Measurements from ENCODE around the gene STIMATE. TPM values are rescaled to one million over a fixed set of nuclear protein-coding genes. Genes with fewer than 3 reads are reported as not detected.

Gene STIMATE
- total and polyA plus RNA-seq, 8 donors, result 4.9 to 121 (median 14.0) TPM

GRCh38 chr3:52801839-52802238 is 95.5 kb downstream of the STIMATE start:
- WGBS, 5 donors, result 68 to 87% (median 72%) methylated on average over 5 of the region's 5 CpGs
- intact Hi-C loops (cut with DNase I; ENCODE audit: low total_unique reads), result no loop called here
- no peaks in the 10 kb centered on the region for H3K4me1 ChIP-seq
- H3K27ac ChIP-seq, result no peak overlapping the region
- no peaks in the 10 kb centered on the region for H3K9me3 ChIP-seq
- no peak for TF ChIP-seq CTCF (IDR thresholded peaks at IDR 0.05)
- no peak for TF ChIP-seq POLR2A (IDR thresholded peaks at IDR 0.05)
- TF ChIP-seq POLR2AphosphoS5 (IDR thresholded peaks at IDR 0.05), result no peak
- TF ChIP-seq EP300 (IDR thresholded peaks at IDR 0.05), result no peak
- peaks cover 0 to 12% (median 0%) of the 10 kb centered on the region in 3 donors for H3K27me3 ChIP-seq
- DNase-seq, result no peak
- no peaks in the 10 kb centered on the region for H3K36me3 ChIP-seq
- no peak overlapping the region for H3K4me3 ChIP-seq

GRCh38 chr3:52800079-52800478 is 97.3 kb downstream of the STIMATE start:
- no peak for TF ChIP-seq EP300 (IDR thresholded peaks at IDR 0.05)
- no peak for TF ChIP-seq POLR2AphosphoS5 (IDR thresholded peaks at IDR 0.05)
- no peak for TF ChIP-seq CTCF (IDR thresholded peaks at IDR 0.05)
- no peak for TF ChIP-seq POLR2A (IDR thresholded peaks at IDR 0.05)
- Histone ChIP-seq H3K36me3 (no peaks in the 10 kb centered on the region), H3K27me3 (peaks cover 0 to 1% (median 0%) of the 10 kb centered on the region in 3 donors), H3K9me3 (no peaks in the 10 kb centered on the region), H3K27ac (no peak overlapping the region), H3K4me3 (no peak overlapping the region), H3K4me1 (peaks cover 0 to 5% (median 0%) of the 10 kb centered on the region in 4 donors)
- intact Hi-C loops (cut with DNase I; ENCODE audit: low total_unique reads), result no loop called here
- 70 to 88% (median 79%) methylated on average over 4 to 7 of the region's 7 CpGs for WGBS, 5 donors
- no peak for DNase-seq

- Histone ChIP-seq H3K27ac (no peak overlapping the region), H3K9me3 (no peaks in the 10 kb centered on the region), H3K4me3 (no peak overlapping the region), H3K4me1 (peaks cover 0 to 14% (median 0%) of the 10 kb centered on the region in 4 donors), H3K27me3 (no peaks in the 10 kb centered on the region), H3K36me3 (no peaks in the 10 kb centered on the region)
- TF ChIP-seq EP300 (IDR thresholded peaks at IDR 0.05), result no peak
- peak in 3 of 7 experiments; percentile 22 to 36 (median 23) for TF ChIP-seq CTCF (IDR thresholded peaks at IDR 0.05)
- WGBS, 5 donors, result 51 to 61% (median 57%) methylated on average over 8 to 14 of the region's 14 CpGs
- intact Hi-C loops (cut with DNase I; ENCODE audit: low total_unique reads), result no loop called here
- peak; percentile 30 to 49 for DNase-seq
These were observed 98.3 kb downstream of the STIMATE start for GRCh38 chr3:52798978-52799476.

GRCh38 chr3:52798376-52798977 is 98.9 kb downstream of the STIMATE start:
- Histone ChIP-seq H3K36me3 (no peaks in the 10 kb centered on the region), H3K27ac (no peak overlapping the region), H3K4me1 (peaks cover 0 to 14% (median 0%) of the 10 kb centered on the region in 4 donors), H3K27me3 (no peaks in the 10 kb centered on the region), H3K9me3 (no peaks in the 10 kb centered on the region), H3K4me3 (no peak overlapping the region)
- intact Hi-C loops (cut with DNase I; ENCODE audit: low total_unique reads), result no loop called here
- no peak for TF ChIP-seq POLR2A (IDR thresholded peaks at IDR 0.05)
- TF ChIP-seq EP300 (IDR thresholded peaks at IDR 0.05), result no peak
- TF ChIP-seq CTCF (IDR thresholded peaks at IDR 0.05), result no peak
- no peak for TF ChIP-seq POLR2AphosphoS5 (IDR thresholded peaks at IDR 0.05)
- no peak for DNase-seq
- 76 to 88% (median 80%) methylated on average over 7 to 10 of the region's 10 CpGs for WGBS, 5 donors

Data from stomach (tissue), 9 donors.